Vagina (tissue), 2 donors: ENCODE measurements around the gene TSC1.

Experiments used
- CTCF ChIP-seq, 3 experiments: fragments of 450-650 bp in 2 of 3; fragments of 200-600 bp in 1 of 3; sonication (generic) in 1 of 3; IDR thresholded peaks; one replicate each; pipeline ENCODE4 v1.5.1; 2017 to 2019; ENCODE audit warnings: antibody characterized with exemption in 3 of 3, mild to moderate bottlenecking in 2 of 3, moderate library complexity in 2 of 3
- POLR2A ChIP-seq, 2 donors: fragments of 450-650 bp; IDR thresholded peaks; one replicate each; pipeline ENCODE4 v1.6.1; 2017; ENCODE audit warnings: antibody characterized with exemption in 2 of 2, mild to moderate bottlenecking in 2 of 2, moderate library complexity in 2 of 2

- TF ChIP-seq CTCF (IDR thresholded peaks at IDR 0.05): no peak
- no peak for TF ChIP-seq POLR2A (IDR thresholded peaks at IDR 0.05)
These were observed 47.2 kb upstream of the TSC1 start for GRCh38 chr9:132991351-132992300.
